Panc1 (cell line): Measurements from ENCODE around the gene LRMDA. TPM values are rescaled to one million over a fixed set of nuclear protein-coding genes. Genes with fewer than 3 reads are reported as not detected.

Experiments
- ATAC-seq: fragments of 200-7000 bp; cut with Tn5 transposase; 2 replicates; pipeline ENCODE4 v1.9.1; 2020; ENCODE audit warnings: mild to moderate bottlenecking, moderate library complexity
- BruUV-seq: library from RNA; stranded (reverse); fragments of 400-500 nt; replicated peaks from 2 replicates; lab custom pipeline; 2021; lab: Mats Ljungman, UMichigan
- CTCF ChIA-PET: fragments of 300-600 bp; sonication (Branson Sonifier 250); formaldehyde crosslinking; loops from one replicate; lab custom pipeline; 2022; ENCODE audit warnings: antibody characterized with exemption; lab: Charles Lee
- POLR2A ChIA-PET: fragments of 300-600 bp; sonication (Branson Sonifier 250); formaldehyde crosslinking; loops from one replicate; lab custom pipeline; 2022; ENCODE audit warnings: antibody characterized with exemption; lab: Charles Lee
- DNase-seq: peaks from one replicate; pipeline ENCODE4 v3.0.0-alpha.2; 2010; ENCODE audit warnings: low read depth, low spot score
- H3K27ac ChIP-seq: 2 replicates; pipeline ENCODE4 v1.5.1; 2011; ENCODE audit warnings: mild to moderate bottlenecking, low read length, inconsistent platforms
- H3K27me3 ChIP-seq: fragments of 200-500 bp; sonication (Bioruptor generic); 2 replicates; pipeline ENCODE4 v1.6.0; 2014; ENCODE audit warnings: low read length, inconsistent platforms; ENCODE audit not compliant: control insufficient read depth, insufficient read depth
- H3K36me3 ChIP-seq: fragments of 200-500 bp; sonication (Bioruptor generic); 2 replicates; pipeline ENCODE4 v1.5.1; 2014; ENCODE audit warnings: inconsistent platforms, mild to moderate bottlenecking, low read length, moderate library complexity; ENCODE audit not compliant: control insufficient read depth, insufficient read depth
- H3K4me1 ChIP-seq: 2 replicates; pipeline ENCODE4 v1.5.1; 2011; ENCODE audit warnings: inconsistent platforms, mild to moderate bottlenecking, low read length, moderate library complexity; ENCODE audit not compliant: control insufficient read depth, insufficient read depth
- H3K4me3 ChIP-seq, 2 experiments: 2 replicates each; pipeline ENCODE4 v1.5.1; 2011 to 2012; ENCODE audit warnings: low read depth in 2 of 2, low read length in 2 of 2, mild to moderate bottlenecking in 2 of 2, inconsistent platforms in 1 of 2, moderate library complexity in 1 of 2
- H3K9me3 ChIP-seq: fragments of 200-500 bp; sonication (Bioruptor generic); 2 replicates; pipeline ENCODE4 v1.5.1; 2014; ENCODE audit warnings: low read depth, mild to moderate bottlenecking, inconsistent platforms, low read length, moderate library complexity; ENCODE audit not compliant: control insufficient read depth, insufficient read depth
- POLR2AphosphoS5 ChIP-seq: IDR thresholded peaks from 2 replicates; pipeline ENCODE4 v1.6.1; 2012; ENCODE audit warnings: mild to moderate bottlenecking, low read depth, low read length, moderate library complexity
- SIN3A ChIP-seq: IDR thresholded peaks from 2 replicates; pipeline ENCODE4 v1.6.1; 2012; ENCODE audit warnings: low read depth, mild to moderate bottlenecking, low read length, moderate library complexity, borderline replicate concordance; ENCODE audit not compliant: insufficient read depth
- TCF7L2 ChIP-seq: IDR thresholded peaks from 2 replicates; pipeline ENCODE4 v1.6.1; 2011; ENCODE audit warnings: mild to moderate bottlenecking, low read depth, low read length, inconsistent platforms
- in situ Hi-C: cut with HindIII; loops from 2 replicates; pipeline ENCODE4 v1.10.0; 2016; ENCODE audit warnings: low sequenced_read_pairs, low pct_unique_long_range_greater_than_20kb
- intact Hi-C: fragments of 100-400 bp; cut with micrococcal nuclease; formaldehyde crosslinking; loops from one replicate; pipeline ENCODE4 v1.10.0; 2022; ENCODE audit not compliant: unreplicated experiment
- total RNA-seq: library from RNA; stranded (reverse); gene quantifications from one replicate; pipeline ENCODE4 v1.2.1, GENCODE V29; 2021; ENCODE audit not compliant: unreplicated experiment
- TF ChIP-seq, protein P1 (sequence below): fragments of 450-650 bp; IDR thresholded peaks from 2 replicates; pipeline ENCODE4 v1.5.1; 2017; ENCODE audit warnings: mild to moderate bottlenecking
- TF ChIP-seq, protein P2 (sequence below), 2 experiments: IDR thresholded peaks; 2 replicates each; pipeline ENCODE4 v1.6.1; 2011 to 2012; ENCODE audit warnings: low read depth in 2 of 2, control low read depth in 1 of 2, low read length in 1 of 2, mild to moderate bottlenecking in 1 of 2, moderate library complexity in 1 of 2; ENCODE audit not compliant: insufficient read depth in 1 of 2

Gene LRMDA
- total RNA-seq, 1 experiment from 2014 or later, result 1.2 TPM

DNA sequence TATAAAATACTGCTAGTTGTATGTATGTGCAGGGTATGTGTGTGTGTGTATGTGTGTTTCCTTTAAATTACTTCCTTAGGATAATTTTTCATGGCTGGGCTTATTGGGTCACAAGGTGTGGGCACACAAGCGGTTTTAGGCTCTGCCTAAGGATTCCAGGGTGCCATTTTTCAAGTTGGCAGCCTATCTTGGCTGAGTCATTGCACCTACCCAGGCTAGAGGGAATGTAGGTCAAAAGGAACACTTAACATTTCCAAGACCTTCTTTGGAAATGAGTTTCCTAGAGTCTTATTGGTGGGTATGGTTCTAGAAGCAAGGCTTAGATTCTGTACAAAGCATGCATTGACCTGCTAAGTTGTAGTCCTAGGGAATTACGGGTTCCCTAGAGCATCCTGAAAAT, 642.1 kb downstream of the LRMDA start:
- H3K4me3 ChIP-seq, result no peak overlapping the region
- ATAC-seq, result no peak
- H3K27me3 ChIP-seq, result no peaks in the 10 kb centered on the region
- TF ChIP-seq TCF7L2, result no peak
- TF ChIP-seq, protein P1, sequence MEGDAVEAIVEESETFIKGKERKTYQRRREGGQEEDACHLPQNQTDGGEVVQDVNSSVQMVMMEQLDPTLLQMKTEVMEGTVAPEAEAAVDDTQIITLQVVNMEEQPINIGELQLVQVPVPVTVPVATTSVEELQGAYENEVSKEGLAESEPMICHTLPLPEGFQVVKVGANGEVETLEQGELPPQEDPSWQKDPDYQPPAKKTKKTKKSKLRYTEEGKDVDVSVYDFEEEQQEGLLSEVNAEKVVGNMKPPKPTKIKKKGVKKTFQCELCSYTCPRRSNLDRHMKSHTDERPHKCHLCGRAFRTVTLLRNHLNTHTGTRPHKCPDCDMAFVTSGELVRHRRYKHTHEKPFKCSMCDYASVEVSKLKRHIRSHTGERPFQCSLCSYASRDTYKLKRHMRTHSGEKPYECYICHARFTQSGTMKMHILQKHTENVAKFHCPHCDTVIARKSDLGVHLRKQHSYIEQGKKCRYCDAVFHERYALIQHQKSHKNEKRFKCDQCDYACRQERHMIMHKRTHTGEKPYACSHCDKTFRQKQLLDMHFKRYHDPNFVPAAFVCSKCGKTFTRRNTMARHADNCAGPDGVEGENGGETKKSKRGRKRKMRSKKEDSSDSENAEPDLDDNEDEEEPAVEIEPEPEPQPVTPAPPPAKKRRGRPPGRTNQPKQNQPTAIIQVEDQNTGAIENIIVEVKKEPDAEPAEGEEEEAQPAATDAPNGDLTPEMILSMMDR, result no peak
- TF ChIP-seq, protein P2, sequence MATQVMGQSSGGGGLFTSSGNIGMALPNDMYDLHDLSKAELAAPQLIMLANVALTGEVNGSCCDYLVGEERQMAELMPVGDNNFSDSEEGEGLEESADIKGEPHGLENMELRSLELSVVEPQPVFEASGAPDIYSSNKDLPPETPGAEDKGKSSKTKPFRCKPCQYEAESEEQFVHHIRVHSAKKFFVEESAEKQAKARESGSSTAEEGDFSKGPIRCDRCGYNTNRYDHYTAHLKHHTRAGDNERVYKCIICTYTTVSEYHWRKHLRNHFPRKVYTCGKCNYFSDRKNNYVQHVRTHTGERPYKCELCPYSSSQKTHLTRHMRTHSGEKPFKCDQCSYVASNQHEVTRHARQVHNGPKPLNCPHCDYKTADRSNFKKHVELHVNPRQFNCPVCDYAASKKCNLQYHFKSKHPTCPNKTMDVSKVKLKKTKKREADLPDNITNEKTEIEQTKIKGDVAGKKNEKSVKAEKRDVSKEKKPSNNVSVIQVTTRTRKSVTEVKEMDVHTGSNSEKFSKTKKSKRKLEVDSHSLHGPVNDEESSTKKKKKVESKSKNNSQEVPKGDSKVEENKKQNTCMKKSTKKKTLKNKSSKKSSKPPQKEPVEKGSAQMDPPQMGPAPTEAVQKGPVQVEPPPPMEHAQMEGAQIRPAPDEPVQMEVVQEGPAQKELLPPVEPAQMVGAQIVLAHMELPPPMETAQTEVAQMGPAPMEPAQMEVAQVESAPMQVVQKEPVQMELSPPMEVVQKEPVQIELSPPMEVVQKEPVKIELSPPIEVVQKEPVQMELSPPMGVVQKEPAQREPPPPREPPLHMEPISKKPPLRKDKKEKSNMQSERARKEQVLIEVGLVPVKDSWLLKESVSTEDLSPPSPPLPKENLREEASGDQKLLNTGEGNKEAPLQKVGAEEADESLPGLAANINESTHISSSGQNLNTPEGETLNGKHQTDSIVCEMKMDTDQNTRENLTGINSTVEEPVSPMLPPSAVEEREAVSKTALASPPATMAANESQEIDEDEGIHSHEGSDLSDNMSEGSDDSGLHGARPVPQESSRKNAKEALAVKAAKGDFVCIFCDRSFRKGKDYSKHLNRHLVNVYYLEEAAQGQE (IDR thresholded peaks at IDR 0.05; ENCODE audit: insufficient read depth in 1 of 2, low read depth in 2 of 2, low read length in 1 of 2), result no peak
- no peak for TF ChIP-seq SIN3A
- TF ChIP-seq POLR2AphosphoS5, result no peak
- DNase-seq, result no peak
- no TSS peak for BruUV-seq
- H3K27ac ChIP-seq, result no peak overlapping the region
- intact Hi-C loops, result no loop called here
- H3K36me3 ChIP-seq, result no peaks in the 10 kb centered on the region
- no peaks in the 10 kb centered on the region for H3K9me3 ChIP-seq
- ChIA-PET POLR2A (no interaction called here), CTCF (no interaction called here)
- in situ Hi-C loops, result no loop called here
- no peaks in the 10 kb centered on the region for H3K4me1 ChIP-seq

DNA sequence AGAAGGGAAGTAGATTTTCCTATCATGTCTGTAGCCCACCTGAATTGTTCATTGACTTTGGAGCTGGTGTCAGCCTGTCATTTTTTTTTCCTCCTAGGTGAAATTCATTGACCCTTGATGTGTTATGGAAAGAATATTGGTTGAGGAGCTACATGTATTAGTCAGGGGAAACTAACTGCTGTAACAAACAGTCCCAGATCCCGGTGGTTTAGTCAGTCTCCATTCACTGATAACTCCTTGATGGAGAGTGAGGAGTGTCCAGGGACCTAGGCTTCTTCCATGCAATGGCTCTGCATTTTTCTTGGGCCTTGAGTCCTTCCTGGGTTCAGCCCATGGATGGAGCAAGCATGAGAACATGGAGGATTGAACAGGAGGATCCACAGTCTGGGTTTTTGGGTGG, 643.2 kb downstream of the LRMDA start:
- Histone ChIP-seq H3K36me3 (no peaks in the 10 kb centered on the region), H3K4me1 (no peaks in the 10 kb centered on the region), H3K4me3 (no peak overlapping the region), H3K9me3 (no peaks in the 10 kb centered on the region), H3K27ac (no peak overlapping the region), H3K27me3 (no peaks in the 10 kb centered on the region)
- ChIA-PET POLR2A (no interaction called here), CTCF (no interaction called here)
- DNase-seq, result no peak
- no peak for ATAC-seq
- BruUV-seq, result no TSS peak
- intact Hi-C loops (no loop called here), in situ Hi-C loops (no loop called here)
- TF ChIP-seq TCF7L2 (no peak), POLR2AphosphoS5 (no peak), SIN3A (no peak)
- TF ChIP-seq, protein P2 (IDR thresholded peaks at IDR 0.05; ENCODE audit: insufficient read depth in 1 of 2, low read depth in 2 of 2, low read length in 1 of 2), result no peak
- TF ChIP-seq, protein P1, result no peak
